ENCODE measurements around the gene SH3BP2.

The SH3BP2 gene

DNA sequence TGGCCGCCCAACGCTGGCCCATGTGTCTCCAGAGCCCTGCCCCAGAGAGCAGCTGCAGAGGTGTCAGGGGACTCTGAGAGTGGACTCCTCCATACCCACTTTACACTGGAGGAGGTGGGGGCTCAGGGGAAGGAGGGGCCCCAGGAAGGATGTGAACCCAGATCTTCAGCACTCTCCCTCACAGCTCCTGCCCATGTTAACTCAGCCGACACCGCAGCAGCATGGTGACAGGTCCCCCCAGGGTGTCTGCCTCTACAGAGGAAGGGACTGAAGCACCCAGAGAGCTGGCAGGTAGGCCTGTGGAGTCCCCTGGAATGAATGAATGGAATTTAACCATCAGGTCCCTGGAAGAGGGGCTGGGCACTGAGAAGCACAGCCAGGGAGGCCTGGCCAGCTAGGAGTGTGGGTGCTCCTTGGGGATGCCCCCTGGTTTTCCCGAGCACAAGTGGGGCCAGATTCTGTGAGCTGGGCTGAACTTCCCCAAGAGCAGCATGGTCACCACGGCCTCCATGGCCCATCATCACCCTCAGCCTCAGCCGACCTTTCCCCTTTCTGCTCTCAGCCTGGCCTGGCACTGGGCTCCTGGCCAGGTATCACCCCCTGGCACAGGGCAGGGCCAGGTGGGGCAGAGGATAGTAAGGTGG lies 21.9 kb downstream of the SH3BP2 start:
- DNase-seq (ENCODE audit: extremely low spot score), result no peak
- ChIA-PET CTCF (interaction anchor here (0.8 to 1.8 kb wide), 2 partner anchors 18 to 51 kb away, joined by 3 to 4 read pairs; no protein-coding TSS in a partner anchor), POLR2A (no interaction called here)
- TF ChIP-seq, protein P1, sequence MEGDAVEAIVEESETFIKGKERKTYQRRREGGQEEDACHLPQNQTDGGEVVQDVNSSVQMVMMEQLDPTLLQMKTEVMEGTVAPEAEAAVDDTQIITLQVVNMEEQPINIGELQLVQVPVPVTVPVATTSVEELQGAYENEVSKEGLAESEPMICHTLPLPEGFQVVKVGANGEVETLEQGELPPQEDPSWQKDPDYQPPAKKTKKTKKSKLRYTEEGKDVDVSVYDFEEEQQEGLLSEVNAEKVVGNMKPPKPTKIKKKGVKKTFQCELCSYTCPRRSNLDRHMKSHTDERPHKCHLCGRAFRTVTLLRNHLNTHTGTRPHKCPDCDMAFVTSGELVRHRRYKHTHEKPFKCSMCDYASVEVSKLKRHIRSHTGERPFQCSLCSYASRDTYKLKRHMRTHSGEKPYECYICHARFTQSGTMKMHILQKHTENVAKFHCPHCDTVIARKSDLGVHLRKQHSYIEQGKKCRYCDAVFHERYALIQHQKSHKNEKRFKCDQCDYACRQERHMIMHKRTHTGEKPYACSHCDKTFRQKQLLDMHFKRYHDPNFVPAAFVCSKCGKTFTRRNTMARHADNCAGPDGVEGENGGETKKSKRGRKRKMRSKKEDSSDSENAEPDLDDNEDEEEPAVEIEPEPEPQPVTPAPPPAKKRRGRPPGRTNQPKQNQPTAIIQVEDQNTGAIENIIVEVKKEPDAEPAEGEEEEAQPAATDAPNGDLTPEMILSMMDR (IDR thresholded peaks at IDR 0.05; ENCODE audit: control extremely low read depth, extremely low read depth, low read depth, missing control alignments), result no peak

DNA sequence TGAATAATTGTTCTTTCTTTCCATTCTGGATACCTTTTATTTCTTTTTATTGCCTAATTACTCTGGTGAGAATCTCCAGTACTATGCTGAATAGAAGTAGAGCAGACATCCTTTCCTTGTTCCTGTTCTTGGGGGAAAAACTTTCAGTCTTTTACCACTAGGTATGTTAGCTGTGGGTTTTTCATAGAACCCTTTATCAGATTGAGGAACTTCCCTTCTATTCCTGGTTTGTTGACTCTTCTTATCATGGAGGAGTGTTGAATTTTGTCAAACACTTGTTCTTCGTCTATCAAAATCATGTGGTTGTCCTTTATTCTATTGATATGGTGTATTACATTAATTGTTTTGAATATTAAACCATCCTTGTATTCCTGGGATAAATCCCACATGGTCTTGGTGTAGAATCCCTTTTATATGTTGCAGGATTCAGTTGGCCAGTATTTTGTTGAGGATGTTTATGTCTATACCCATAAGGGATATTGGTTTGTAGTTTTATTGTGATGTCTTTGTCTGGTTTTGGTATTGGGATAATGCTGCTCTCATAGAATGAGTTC lies 23.6 kb downstream of the SH3BP2 start:
- CTCF ChIA-PET, result no interaction called here

GRCh38 chr4:2817137-2817536 lies 24.3 kb downstream of the SH3BP2 start:
- TF ChIP-seq, protein P1 (IDR thresholded peaks at IDR 0.05; ENCODE audit: control extremely low read depth, extremely low read depth, low read depth, missing control alignments), result no peak
- ChIA-PET CTCF (interaction anchor here (3.0 kb wide), 1 partner anchor 53 kb away, joined by 10 read pairs; no protein-coding TSS in a partner anchor), POLR2A (no interaction called here)
- no peak for DNase-seq (ENCODE audit: extremely low spot score)

More for the DNA sequence above, 23.6 kb downstream of the SH3BP2 start:
- TF ChIP-seq, protein P1 (IDR thresholded peaks at IDR 0.05; ENCODE audit: control extremely low read depth, extremely low read depth, low read depth, missing control alignments), result no peak
- no peak for DNase-seq (ENCODE audit: extremely low spot score)
- POLR2A ChIA-PET, result no interaction called here

- ChIA-PET POLR2A (no interaction called here), CTCF (interaction anchor here (1.0 to 3.0 kb wide), 2 partner anchors 54 to 71 kb away, joined by 3 to 10 read pairs; no protein-coding TSS in a partner anchor)
- TF ChIP-seq, protein P1 (IDR thresholded peaks at IDR 0.05; ENCODE audit: control extremely low read depth, extremely low read depth, low read depth, missing control alignments), result no peak
- DNase-seq (ENCODE audit: extremely low spot score), result peak; percentile 56
Observed at GRCh38 chr4:2817701-2818350, 24.9 kb downstream of the SH3BP2 start.

GRCh38 chr4:2818351-2818939 lies 25.6 kb downstream of the SH3BP2 start:
- no peak for DNase-seq (ENCODE audit: extremely low spot score)
- TF ChIP-seq, protein P1 (IDR thresholded peaks at IDR 0.05; ENCODE audit: control extremely low read depth, extremely low read depth, low read depth, missing control alignments), result no peak
- CTCF ChIA-PET, result interaction anchor here (0.8 to 3.0 kb wide), 4 partner anchors 17 to 283 kb away, joined by 3 to 10 read pairs (median 3); partner anchors contain the start of gene FAM193A
- POLR2A ChIA-PET, result interaction anchor here (0.6 kb wide), 1 partner anchor 622 kb away, joined by 3 read pairs; no protein-coding TSS in a partner anchor
